GM12878 (cell line): ENCODE results near the gene UTF1. TPM values are rescaled to one million over a fixed set of nuclear protein-coding genes. Genes with fewer than 3 reads are reported as not detected.

ENCODE experiments used
- ATAC-seq: fragments of 200-7000 bp; cut with Tn5 transposase; 3 replicates; pipeline ENCODE4 v1.9.1; 2020; ENCODE audit warnings: mild to moderate bottlenecking, moderate library complexity
- BruUV-seq: library from RNA; stranded (reverse); fragments of 400-500 nt; replicated peaks from 2 replicates; lab custom pipeline; 2021; lab: Mats Ljungman, UMichigan
- CTCF ChIA-PET: fragments of 300-600 bp; sonication (Branson Sonifier 250); formaldehyde crosslinking; extraction: SDS; loops from one replicate; lab custom pipeline; 2021; ENCODE audit warnings: inconsistent platforms; lab: Yijun Ruan, JAX
- POLR2A ChIA-PET: fragments of 350-600 bp; formaldehyde crosslinking; extraction: SDS; loops from one replicate; lab custom pipeline; 2021; ENCODE audit warnings: inconsistent platforms; lab: Charles Lee
- RAD21 ChIA-PET: fragments of 300-600 bp; sonication (Branson Sonifier 250); formaldehyde crosslinking; loops from one replicate; lab custom pipeline; 2023; ENCODE audit warnings: antibody characterized with exemption; ENCODE audit not compliant: unreplicated experiment; lab: Charles Lee
- SMC1A ChIA-PET: fragments of 300-600 bp; sonication (Branson Sonifier 250); formaldehyde crosslinking; loops from one replicate; lab custom pipeline; 2023; ENCODE audit not compliant: unreplicated experiment, uncharacterized antibody; lab: Charles Lee
- DNase-seq: peaks from one replicate; pipeline ENCODE4 v3.0.0-alpha.2; 2011; ENCODE audit warnings: low read depth, low spot score
- FAIRE-seq: peaks from 3 replicates; lab custom pipeline; 2011; peaks lifted over from hg19 to GRCh38; lab: Jason Lieb, UNC
- H2AFZ ChIP-seq: 2 replicates; pipeline ENCODE4 v1.6.0; 2011; ENCODE audit warnings: low read depth, low read length, control low read depth; ENCODE audit not compliant: control insufficient read depth
- H3K27ac ChIP-seq: 2 replicates; pipeline ENCODE4 v1.5.1; 2011; ENCODE audit warnings: control low read depth; ENCODE audit not compliant: control insufficient read depth, insufficient read depth
- H3K27me3 ChIP-seq, 2 experiments: replicated peaks in 1 of 2; 2 replicates each; pipeline versions ENCODE4 v1.6.0 to v1.6.1; 2011; ENCODE audit warnings: low read length in 1 of 2; ENCODE audit not compliant: control insufficient read depth in 2 of 2, insufficient read depth in 2 of 2
- H3K36me3 ChIP-seq, 2 experiments: 2 replicates each; pipeline ENCODE4 v1.5.1; 2011; ENCODE audit warnings: low read length in 1 of 2; ENCODE audit not compliant: control insufficient read depth in 2 of 2, insufficient read depth in 2 of 2
- H3K4me1 ChIP-seq: 2 replicates; pipeline ENCODE4 v1.6.1; 2011; ENCODE audit warnings: mild to moderate bottlenecking, low read length, moderate library complexity, mixed read lengths; ENCODE audit not compliant: control insufficient read depth, insufficient read depth
- H3K4me2 ChIP-seq: 2 replicates; pipeline ENCODE4 v1.6.0; 2011; ENCODE audit warnings: control low read depth; ENCODE audit not compliant: control insufficient read depth, insufficient read depth
- H3K4me3 ChIP-seq: fragments of 200-600 bp; sonication (generic); 2 replicates; pipeline ENCODE4 v1.5.1; 2016
- H3K79me2 ChIP-seq: 2 replicates; pipeline ENCODE4 v1.6.0; 2011; ENCODE audit warnings: low read length; ENCODE audit not compliant: control insufficient read depth, insufficient read depth
- H3K9ac ChIP-seq: 2 replicates; pipeline ENCODE4 v1.8.0; 2011; ENCODE audit warnings: low read length, control low read depth, mixed read lengths; ENCODE audit not compliant: control insufficient read depth, insufficient read depth
- H3K9me3 ChIP-seq: replicated peaks from 3 replicates; pipeline ENCODE4 v1.5.1; 2011; ENCODE audit warnings: mild to moderate bottlenecking, low read length; ENCODE audit not compliant: control insufficient read depth, insufficient read depth
- H4K20me1 ChIP-seq: 2 replicates; pipeline ENCODE4 v1.6.0; 2011; ENCODE audit not compliant: control insufficient read depth, insufficient read depth
- BHLHE40 ChIP-seq, 2 experiments: fragments of 450-650 bp in 1 of 2; IDR thresholded peaks; 2 replicates each; pipeline ENCODE4 v1.6.1; 2011 to 2017; ENCODE audit warnings: low read depth in 2 of 2, borderline replicate concordance in 1 of 2, improper control_type of control experiment in 1 of 2, low read length in 1 of 2, mild to moderate bottlenecking in 1 of 2
- IKZF1 ChIP-seq: fragments of 450-650 bp; conservative IDR thresholded peaks from 2 replicates; pipeline ENCODE4 v1.6.1; 2017; ENCODE audit warnings: antibody characterized with exemption, mild to moderate bottlenecking
- ZBED1 ChIP-seq: IDR thresholded peaks from 2 replicates; pipeline ENCODE4 v1.6.1; 2016; ENCODE audit warnings: borderline replicate concordance
- WGBS: methylation state at CpG from one replicate; pipeline ENCODE4 v1.1.6; 2016; ENCODE audit warnings: low lambda C conversion rate; ENCODE audit not compliant: insufficient replicate concordance, insufficient coverage; ENCODE audit errors: missing lambda C conversion rate; 5-methylcytosine and 5-hydroxymethylcytosine counted together
- in situ Hi-C: fragments of 300-500 bp; cut with MboI; formaldehyde crosslinking; loops from 9 replicates; pipeline ENCODE4 v1.14.3; 2018; ENCODE audit warnings: mixed read lengths
- intact Hi-C: fragments of 100-400 bp; cut with micrococcal nuclease; formaldehyde crosslinking; loops from one replicate; pipeline ENCODE4 v1.14.2; 2022; ENCODE audit not compliant: unreplicated experiment
- polyA plus RNA-seq, 11 experiments: library from polyadenylated mRNA; depleted of rRNA in 4 of 11; unstranded in 6 of 11; stranded (reverse) in 5 of 11; fragments of >200 nt; fragmentation: Nextera tagmentation in 4 of 11; fragmentation: Illumina TruSeq in 1 of 11; extraction: Ambion mirVana in 4 of 11; extraction: Trizol in 1 of 11; gene quantifications; 1 replicate in 1 of 11; 2 replicates in 10 of 11; pipeline versions ENCODE4 v1.2.1 to v1.2.3, GENCODE V29; 2011 to 2016; ENCODE audit warnings: inconsistent platforms in 2 of 11, missing spikeins in 2 of 11, low read depth in 1 of 11
- total RNA-seq, 4 experiments: library from RNA; depleted of rRNA in 3 of 4; stranded (reverse); fragments of >200 nt in 3 of 4; fragmentation: Illumina TruSeq in 1 of 4; extraction: Trizol in 1 of 4; gene quantifications; 2 replicates each; pipeline versions ENCODE4 v1.2.1 to v1.2.3, GENCODE V29; 2013 to 2021
- TF ChIP-seq, protein P1 (sequence below): IDR thresholded peaks from 2 replicates; pipeline ENCODE4 v1.6.1; 2012; ENCODE audit warnings: low read depth, low read length, improper control_type of control experiment
- TF ChIP-seq, protein P2 (sequence below): IDR thresholded peaks from 2 replicates; pipeline ENCODE4 v1.6.1; 2011; ENCODE audit warnings: borderline replicate concordance, low read depth, mild to moderate bottlenecking, moderate library complexity, low read length; ENCODE audit not compliant: insufficient read depth, poor library complexity, severe bottlenecking

UTF1 gene
- total and polyA plus RNA-seq, 10 of the 15 experiments (the other 5 are each of a cell fraction or from before 2014, with no cell fraction given), result not detected

DNA sequence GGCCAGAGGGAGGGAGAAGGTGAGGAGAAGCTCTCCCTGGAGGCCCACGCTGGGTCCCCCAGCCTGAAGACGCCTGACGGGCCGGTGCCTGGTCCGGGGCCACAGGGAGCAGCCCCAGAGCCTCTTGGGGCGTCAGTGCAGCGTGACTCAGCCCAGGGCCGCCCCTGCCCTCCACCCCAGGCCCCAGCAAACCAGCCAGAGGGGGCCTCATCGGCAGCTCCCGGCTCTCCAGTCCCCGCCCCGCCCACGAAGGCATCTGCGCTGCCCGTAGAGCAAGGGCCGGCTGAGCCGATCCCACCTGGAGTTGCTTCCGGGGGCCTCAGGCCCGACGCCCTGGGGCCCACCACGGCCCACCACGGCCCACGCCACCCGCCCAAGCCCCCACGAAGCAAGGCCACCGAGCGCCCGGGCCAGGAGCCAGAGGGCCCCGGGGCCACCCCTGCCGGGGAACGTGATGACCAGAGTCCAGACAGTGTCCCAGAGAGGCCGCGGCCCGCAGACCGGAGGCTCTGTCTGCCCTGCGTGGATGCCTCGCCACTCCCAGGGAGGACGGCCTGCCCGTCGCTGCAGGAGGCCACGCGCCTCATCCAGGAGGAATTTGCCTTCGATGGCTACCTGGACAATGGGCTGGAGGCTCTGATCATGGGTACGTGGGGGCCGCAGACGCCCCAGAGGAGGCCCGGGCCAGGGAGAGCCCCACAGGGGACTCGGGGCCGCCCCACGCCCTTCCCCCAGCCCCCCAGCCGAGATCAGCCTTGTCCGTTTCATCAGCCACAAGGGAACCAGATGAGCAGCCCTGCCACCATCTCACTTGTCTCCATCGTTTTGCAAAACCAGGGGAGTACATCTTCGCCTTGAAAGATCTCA, 31.2 kb upstream of the UTF1 start:
- no TSS peak for BruUV-seq

More for the DNA sequence above, 31.2 kb upstream of the UTF1 start:
- Histone ChIP-seq H3K4me1 (no peaks in the 10 kb centered on the region), H3K79me2 (no peaks in the 10 kb centered on the region), H4K20me1 (no peaks in the 10 kb centered on the region), H3K27ac (no peak overlapping the region), H3K9ac (no peak overlapping the region), H2AFZ (no peak overlapping the region), H3K9me3 (no peaks in the 10 kb centered on the region), H3K4me3 (no peak overlapping the region), H3K27me3 (no peaks in the 10 kb centered on the region), H3K4me2 (no peak overlapping the region), H3K36me3 (no peaks in the 10 kb centered on the region)
- FAIRE-seq (no peak), DNase-seq (no peak), ATAC-seq (no peak)
- ChIA-PET CTCF (no interaction called here), POLR2A (no interaction called here), RAD21 (no interaction called here), SMC1A (no interaction called here)
- TF ChIP-seq ZBED1 (no peak), IKZF1 (no peak), BHLHE40 (IDR thresholded peaks at IDR 0.05; ENCODE audit: borderline replicate concordance in 1 of 2, low read depth in 2 of 2, low read length in 1 of 2) (no peak)
- TF ChIP-seq, protein P1, sequence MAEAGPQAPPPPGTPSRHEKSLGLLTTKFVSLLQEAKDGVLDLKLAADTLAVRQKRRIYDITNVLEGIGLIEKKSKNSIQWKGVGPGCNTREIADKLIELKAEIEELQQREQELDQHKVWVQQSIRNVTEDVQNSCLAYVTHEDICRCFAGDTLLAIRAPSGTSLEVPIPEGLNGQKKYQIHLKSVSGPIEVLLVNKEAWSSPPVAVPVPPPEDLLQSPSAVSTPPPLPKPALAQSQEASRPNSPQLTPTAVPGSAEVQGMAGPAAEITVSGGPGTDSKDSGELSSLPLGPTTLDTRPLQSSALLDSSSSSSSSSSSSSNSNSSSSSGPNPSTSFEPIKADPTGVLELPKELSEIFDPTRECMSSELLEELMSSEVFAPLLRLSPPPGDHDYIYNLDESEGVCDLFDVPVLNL, result no peak
- TF ChIP-seq, protein P2, sequence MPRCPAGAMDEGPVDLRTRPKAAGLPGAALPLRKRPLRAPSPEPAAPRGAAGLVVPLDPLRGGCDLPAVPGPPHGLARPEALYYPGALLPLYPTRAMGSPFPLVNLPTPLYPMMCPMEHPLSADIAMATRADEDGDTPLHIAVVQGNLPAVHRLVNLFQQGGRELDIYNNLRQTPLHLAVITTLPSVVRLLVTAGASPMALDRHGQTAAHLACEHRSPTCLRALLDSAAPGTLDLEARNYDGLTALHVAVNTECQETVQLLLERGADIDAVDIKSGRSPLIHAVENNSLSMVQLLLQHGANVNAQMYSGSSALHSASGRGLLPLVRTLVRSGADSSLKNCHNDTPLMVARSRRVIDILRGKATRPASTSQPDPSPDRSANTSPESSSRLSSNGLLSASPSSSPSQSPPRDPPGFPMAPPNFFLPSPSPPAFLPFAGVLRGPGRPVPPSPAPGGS, result no peak
- WGBS, result 53% methylated on average over 38 of the region's 54 CpGs
- in situ Hi-C loops, result no loop called here
- intact Hi-C loops, result no loop called here
